H54 (cell line): ENCODE data around the gene PLPP3.

ENCODE experiments used
- DNase-seq: peaks from one replicate; pipeline ENCODE4 v3.0.0; 2011; ENCODE audit warnings: low spot score, mixed read lengths; ENCODE audit not compliant: insufficient read length
- FAIRE-seq: peaks from 3 replicates; lab custom pipeline; 2011; peaks lifted over from hg19 to GRCh38; lab: Jason Lieb, UNC
- POLR2A ChIP-seq: IDR thresholded peaks from 2 replicates; pipeline ENCODE4 v1.6.1; 2011; ENCODE audit warnings: low read depth, mild to moderate bottlenecking, low read length

The PLPP3 gene

DNA sequence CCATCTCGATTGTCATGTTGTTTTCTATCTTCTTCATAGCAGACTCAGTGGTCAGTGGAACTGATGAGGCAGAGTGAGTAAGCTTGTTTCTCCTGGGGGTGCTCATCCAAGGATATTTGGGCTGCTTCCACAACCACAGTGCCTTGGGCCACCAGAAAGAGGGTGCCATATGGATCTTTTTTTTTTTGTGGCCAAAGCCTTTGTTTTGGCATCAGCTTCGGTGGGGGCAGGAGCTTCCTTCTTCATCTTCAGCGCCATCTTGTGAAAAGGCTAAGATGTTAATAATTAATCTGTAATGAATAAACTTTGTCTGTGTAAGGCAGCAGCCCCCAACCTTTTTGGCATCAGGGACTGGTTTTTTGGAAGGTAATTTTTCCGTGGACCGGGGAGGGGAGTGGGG is 6.6 kb upstream of the PLPP3 start:
- TF ChIP-seq POLR2A: no peak
- DNase-seq (no peak), FAIRE-seq (peak; percentile 43)

GRCh38 chr1:56584910-56585528 is 5.7 kb upstream of the PLPP3 start:
- DNase-seq: no peak
- TF ChIP-seq POLR2A: no peak
- FAIRE-seq: peak; percentile 93

DNA sequence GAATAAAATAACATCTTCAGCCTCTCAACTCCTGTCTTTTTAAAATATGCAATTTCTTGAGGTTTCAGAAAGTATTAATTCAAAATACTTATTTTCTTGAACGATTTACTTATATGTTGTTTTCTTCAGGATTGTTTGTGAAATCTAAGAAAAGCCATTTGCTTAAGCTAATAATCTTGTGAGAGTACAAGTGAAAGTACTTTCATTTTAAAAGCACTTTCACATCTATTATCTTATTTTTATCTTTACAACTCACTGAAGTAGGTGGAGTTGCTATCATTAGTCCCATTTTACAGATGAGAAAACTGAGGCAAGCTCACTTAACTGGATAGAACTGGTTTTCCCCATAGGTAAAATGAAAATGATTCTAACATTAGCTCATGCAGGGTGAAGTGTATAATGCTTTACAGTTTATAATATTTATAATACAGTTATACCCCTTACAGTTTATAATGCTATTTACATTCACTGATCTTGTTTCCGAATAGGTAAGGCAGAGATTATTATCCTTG is 4.7 kb upstream of the PLPP3 start:
- FAIRE-seq: no peak
- no peak for DNase-seq
- TF ChIP-seq POLR2A: no peak

DNA sequence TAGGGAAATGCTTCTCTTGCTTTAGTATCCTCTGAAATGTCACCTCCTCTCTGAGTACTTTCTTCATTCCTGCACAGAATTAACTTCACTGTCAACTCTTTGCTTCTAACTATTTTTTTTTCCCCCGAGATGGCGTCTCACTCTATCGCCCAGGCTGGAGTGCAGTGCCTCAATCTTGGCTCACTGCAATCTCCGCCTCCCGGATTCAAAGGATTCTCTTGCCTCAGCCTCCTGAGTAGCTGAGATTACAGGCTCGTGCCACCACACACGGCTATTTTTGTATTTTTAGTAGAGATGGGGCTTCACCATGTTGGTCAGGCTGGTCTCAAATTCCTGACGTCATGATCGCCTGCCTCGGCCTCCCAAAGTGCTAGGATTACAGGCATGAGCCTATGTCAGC is 1.4 kb upstream of the PLPP3 start:
- no peak for TF ChIP-seq POLR2A
- FAIRE-seq: no peak
- DNase-seq: no peak

DNA sequence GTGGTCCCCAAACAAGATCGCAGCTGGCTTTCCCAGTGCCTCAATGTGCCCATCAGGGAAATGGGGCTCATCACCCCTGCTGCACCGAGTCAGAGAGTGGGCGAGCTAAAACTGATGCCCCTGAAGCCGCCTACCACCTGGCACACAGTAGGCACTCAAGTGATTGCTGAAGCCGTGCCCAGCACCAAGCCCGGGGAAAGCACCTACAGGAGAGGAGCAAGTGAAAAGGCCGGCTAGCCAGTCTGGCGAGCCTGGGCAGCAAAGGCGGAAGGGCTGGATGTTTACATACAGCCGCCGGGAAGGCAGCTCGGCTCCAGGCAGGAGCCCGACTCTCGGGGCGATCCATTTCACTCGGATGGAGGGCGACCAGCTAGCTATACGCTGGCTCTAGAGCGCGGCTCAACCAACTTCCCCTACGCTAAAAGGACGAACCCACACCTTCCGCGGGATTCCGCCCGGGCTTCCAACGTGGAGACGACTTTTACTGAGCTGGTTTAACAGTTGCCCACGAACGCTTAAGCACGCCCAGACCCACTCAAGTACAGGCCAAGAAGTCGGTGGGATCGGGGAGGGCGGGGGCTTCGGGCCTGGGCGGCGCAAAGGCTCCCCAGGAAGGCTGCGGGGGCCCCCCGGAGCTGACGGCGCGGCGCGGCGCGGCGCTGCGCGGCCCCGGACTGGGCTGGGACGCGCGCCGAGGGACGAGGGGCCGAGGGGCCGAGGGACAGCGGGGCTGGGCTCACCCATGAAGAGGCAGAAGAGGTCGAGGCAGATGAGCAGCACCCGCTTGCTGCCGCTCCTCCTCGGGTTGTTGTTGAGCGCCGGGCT is 1.0 kb downstream of the PLPP3 start:
- FAIRE-seq (no peak), DNase-seq (peak; percentile 42)
- TF ChIP-seq POLR2A: no peak

- no peak for DNase-seq
- FAIRE-seq: no peak
- TF ChIP-seq POLR2A: no peak
Observed at GRCh38 chr1:56577406-56578137, 1.8 kb downstream of the PLPP3 start.

- DNase-seq (peak; percentile 43), FAIRE-seq (no peak)
- TF ChIP-seq POLR2A: no peak
Observed at GRCh38 chr1:56576880-56577405, 2.4 kb downstream of the PLPP3 start.

DNA sequence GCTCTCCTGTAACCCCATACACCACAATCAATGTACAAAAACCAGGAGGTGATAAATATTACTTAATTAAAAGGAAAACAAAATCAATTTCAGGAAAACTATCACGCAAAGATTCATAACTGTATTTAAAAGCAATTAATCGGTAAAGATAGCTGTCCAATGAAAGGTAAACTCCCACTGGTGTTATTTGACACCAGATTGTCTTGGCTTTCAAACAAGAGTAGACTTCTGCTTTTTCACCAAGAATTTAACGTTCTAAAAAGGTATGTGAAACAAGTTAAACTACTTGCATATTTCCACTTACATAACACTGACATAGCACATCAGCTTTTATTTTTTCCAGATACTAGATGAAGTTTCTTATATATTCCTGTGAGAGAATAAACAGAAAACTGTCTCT is 3.5 kb downstream of the PLPP3 start:
- no peak for FAIRE-seq
- no peak for DNase-seq
- TF ChIP-seq POLR2A: no peak

DNA sequence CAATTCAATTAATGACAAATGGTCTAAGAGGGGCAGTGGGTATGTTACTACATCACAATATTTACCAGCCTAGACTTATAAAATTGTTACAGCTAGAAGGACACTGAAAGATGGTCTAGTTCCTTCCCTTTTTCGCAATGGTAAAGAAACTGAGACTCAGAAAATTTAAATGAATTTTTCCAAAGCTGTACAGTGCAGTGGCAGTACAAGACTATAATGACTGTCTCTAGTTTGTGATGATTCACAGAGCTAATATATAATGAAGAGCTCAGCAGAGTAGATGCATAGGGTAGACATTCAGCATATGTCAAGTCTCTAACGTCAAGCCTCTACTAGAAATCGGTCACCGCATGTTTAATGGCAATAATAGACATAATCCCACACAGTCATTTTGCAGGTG is 4.6 kb downstream of the PLPP3 start:
- DNase-seq (no peak), FAIRE-seq (no peak)
- TF ChIP-seq POLR2A: no peak

DNA sequence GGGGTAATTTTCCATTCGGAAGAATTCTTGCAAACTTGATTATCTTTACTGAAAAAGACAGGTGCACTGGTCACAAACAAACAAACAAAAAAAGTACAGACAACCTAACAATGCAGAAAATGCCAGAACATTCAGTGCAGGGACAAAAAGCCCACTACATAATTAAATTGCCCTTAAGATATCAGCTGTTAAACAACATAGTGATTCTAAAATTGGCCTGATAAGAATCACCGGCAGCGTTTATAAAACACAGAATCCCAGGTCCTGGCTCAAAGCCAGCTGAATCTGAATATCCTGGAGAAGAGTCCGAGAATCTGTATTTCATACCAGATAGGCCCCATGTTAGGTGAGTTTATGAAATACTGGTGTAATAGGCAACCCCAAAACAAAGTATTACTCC is 6.1 kb downstream of the PLPP3 start:
- FAIRE-seq (no peak), DNase-seq (no peak)
- no peak for TF ChIP-seq POLR2A

DNA sequence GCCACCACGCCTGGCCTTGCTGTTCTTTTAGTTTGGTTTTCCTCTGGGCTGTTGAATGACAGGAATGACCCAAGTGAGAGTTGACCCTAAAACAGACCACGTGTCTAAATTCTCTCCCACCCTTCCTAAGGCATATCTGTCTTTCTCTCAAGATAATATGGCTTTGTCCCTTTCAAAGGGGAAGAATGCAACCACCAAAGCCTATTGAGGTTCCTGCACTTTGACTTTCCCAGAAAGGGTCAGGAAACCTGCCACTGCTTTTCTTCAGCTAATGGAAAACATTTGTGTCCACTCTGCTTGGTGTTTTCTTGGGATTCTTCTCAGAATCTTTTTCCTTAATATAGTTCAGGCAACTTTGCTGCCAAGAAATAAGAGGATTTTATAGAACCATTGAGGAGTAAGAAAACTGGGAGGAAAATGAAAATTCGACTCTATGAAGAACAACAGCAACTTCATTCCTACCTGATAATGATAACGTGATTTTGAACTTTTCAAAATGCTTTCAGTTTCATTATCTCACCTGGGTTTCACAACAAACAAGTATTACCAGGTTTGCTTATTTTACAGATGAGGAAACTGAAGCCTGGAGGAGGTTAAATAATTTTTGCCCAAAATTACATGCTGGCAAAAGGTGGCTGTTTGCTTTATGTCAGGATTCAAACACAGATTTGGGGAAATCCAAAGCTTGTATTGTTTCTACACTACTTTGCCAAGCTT is 6.9 kb downstream of the PLPP3 start:
- FAIRE-seq: no peak
- no peak for TF ChIP-seq POLR2A
- DNase-seq: no peak

DNA sequence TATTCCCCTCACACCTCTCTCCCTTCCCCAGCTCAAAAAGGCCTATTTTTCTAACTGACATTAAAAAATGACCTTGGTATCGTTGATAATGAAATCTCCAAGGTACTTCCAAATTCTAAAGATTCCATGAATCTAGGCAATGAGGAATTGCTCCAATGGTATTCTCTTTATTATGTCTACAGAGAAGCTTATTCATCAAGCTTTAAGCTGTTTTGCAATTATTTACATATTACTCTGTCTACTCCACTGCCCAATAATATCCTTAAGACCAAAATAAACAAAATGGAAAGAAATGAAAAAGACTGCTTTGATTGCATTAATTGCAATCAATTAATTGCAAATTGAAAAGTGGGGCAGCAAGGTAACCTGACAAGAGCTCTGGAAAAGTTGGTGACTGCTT is 7.9 kb downstream of the PLPP3 start:
- FAIRE-seq: no peak
- TF ChIP-seq POLR2A: no peak

GRCh38 chr1:56570924-56571372 is 8.4 kb downstream of the PLPP3 start:
- no peak for DNase-seq
- FAIRE-seq: peak; percentile 20
- TF ChIP-seq POLR2A: no peak

More for the DNA sequence above, 7.9 kb downstream of the PLPP3 start:
- no peak for DNase-seq
